HEK293 (cell line): ENCODE results near the gene THSD7A.

Experiments used
- CTCF ChIA-PET: fragments of 350-600 bp; formaldehyde crosslinking; extraction: SDS; loops from one replicate; lab custom pipeline; 2021; ENCODE audit warnings: antibody characterized with exemption; lab: Yijun Ruan, JAX
- POLR2A ChIA-PET: fragments of 300-600 bp; formaldehyde crosslinking; extraction: SDS; loops from one replicate; lab custom pipeline; 2020; ENCODE audit warnings: antibody characterized with exemption, inconsistent platforms; lab: Yijun Ruan, JAX
- H3K27ac ChIP-seq: fragments of 200-500 bp; sonication (Bioruptor generic); 2 replicates; pipeline ENCODE4 v1.5.1; 2014; ENCODE audit warnings: low read depth, low read length, control low read depth, inconsistent platforms; ENCODE audit errors: extremely low read depth
- H3K36me3 ChIP-seq, 2 experiments: fragments of 200-500 bp in 1 of 2; sonication (Bioruptor generic) in 1 of 2; 1 replicate in 1 of 2; 2 replicates in 1 of 2; pipeline ENCODE4 v1.5.1; 2014 to 2017; ENCODE audit warnings: inconsistent platforms in 2 of 2, low read length in 2 of 2; ENCODE audit not compliant: control insufficient read depth in 2 of 2, insufficient read depth in 1 of 2
- H3K4me1 ChIP-seq: fragments of 200-500 bp; sonication (Bioruptor generic); 2 replicates; pipeline ENCODE4 v1.5.1; 2014; ENCODE audit warnings: mild to moderate bottlenecking, low read length, inconsistent platforms; ENCODE audit not compliant: control insufficient read depth, insufficient read depth
- H3K4me3 ChIP-seq: 2 replicates; pipeline ENCODE4 v1.5.1; 2011; ENCODE audit warnings: low read depth, mild to moderate bottlenecking, control low read depth, low read length, moderate library complexity
- H3K9me3 ChIP-seq: fragments of 200-500 bp; sonication (Bioruptor generic); 2 replicates; pipeline ENCODE4 v1.5.1; 2014; ENCODE audit warnings: low read depth, low read length, inconsistent platforms; ENCODE audit not compliant: control insufficient read depth, insufficient read depth
- GLI4 ChIP-seq: fragments of 450-650 bp; formaldehyde crosslinking; IDR thresholded peaks from 2 replicates; pipeline ENCODE4 v1.5.1; 2016; ENCODE audit warnings: missing biosample characterization, missing genetic modification characterization
- KLF10 ChIP-seq: fragments of 450-650 bp; IDR thresholded peaks from 2 replicates; pipeline ENCODE4 v1.5.1; 2018; ENCODE audit warnings: missing biosample characterization, mild to moderate bottlenecking, missing genetic modification characterization
- PRDM1 ChIP-seq: fragments of 450-650 bp; formaldehyde crosslinking; IDR thresholded peaks from 2 replicates; pipeline ENCODE4; 2016; ENCODE audit warnings: missing biosample characterization, missing genetic modification characterization
- PRDM4 ChIP-seq: fragments of 450-650 bp; formaldehyde crosslinking; IDR thresholded peaks from 2 replicates; pipeline ENCODE4 v1.5.1; 2017; ENCODE audit warnings: missing biosample characterization, missing genetic modification characterization
- PRDM6 ChIP-seq: fragments of 450-650 bp; formaldehyde crosslinking; IDR thresholded peaks from 2 replicates; pipeline ENCODE4 v1.5.1; 2017; ENCODE audit warnings: missing biosample characterization, missing genetic modification characterization
- SALL2 ChIP-seq: fragments of 450-650 bp; formaldehyde crosslinking; IDR thresholded peaks from 2 replicates; pipeline ENCODE4 v1.5.0; 2017; ENCODE audit warnings: missing biosample characterization, mild to moderate bottlenecking, missing genetic modification characterization, borderline replicate concordance
- SCRT1 ChIP-seq: fragments of 450-650 bp; formaldehyde crosslinking; IDR thresholded peaks from 2 replicates; pipeline ENCODE4 v1.5.1; 2016; ENCODE audit warnings: missing biosample characterization, missing genetic modification characterization, borderline replicate concordance
- SCRT2 ChIP-seq: fragments of 450-650 bp; formaldehyde crosslinking; IDR thresholded peaks from 2 replicates; pipeline ENCODE4 v1.5.1; 2016; ENCODE audit warnings: missing biosample characterization, missing genetic modification characterization
- TCF7L2 ChIP-seq: IDR thresholded peaks from 2 replicates; pipeline ENCODE4 v1.6.1; 2011; ENCODE audit warnings: low read depth, mild to moderate bottlenecking, inconsistent platforms, low read length, moderate library complexity, borderline replicate concordance
- ZBTB17 ChIP-seq: fragments of 450-650 bp; formaldehyde crosslinking; IDR thresholded peaks from 2 replicates; pipeline ENCODE4 v1.5.1; 2016; ENCODE audit warnings: missing biosample characterization, missing genetic modification characterization
- ZFP69B ChIP-seq: fragments of 450-650 bp; formaldehyde crosslinking; IDR thresholded peaks from 2 replicates; pipeline ENCODE4 v1.5.1; 2016; ENCODE audit warnings: missing biosample characterization, missing genetic modification characterization
- ZIC2 ChIP-seq: fragments of 450-650 bp; formaldehyde crosslinking; IDR thresholded peaks from 2 replicates; pipeline ENCODE4 v1.5.1; 2016; ENCODE audit warnings: missing biosample characterization, missing genetic modification characterization
- ZNF114 ChIP-seq: fragments of 450-650 bp; formaldehyde crosslinking; IDR thresholded peaks from 2 replicates; pipeline ENCODE4 v1.5.0; 2017; ENCODE audit warnings: missing biosample characterization, missing genetic modification characterization
- ZNF169 ChIP-seq: fragments of 450-650 bp; formaldehyde crosslinking; IDR thresholded peaks from 2 replicates; pipeline ENCODE4 v1.5.1; 2016; ENCODE audit warnings: missing biosample characterization, missing genetic modification characterization
- ZNF175 ChIP-seq: fragments of 450-650 bp; formaldehyde crosslinking; IDR thresholded peaks from 2 replicates; pipeline ENCODE4 v1.5.1; 2016; ENCODE audit warnings: missing biosample characterization, missing genetic modification characterization
- ZNF19 ChIP-seq: fragments of 450-650 bp; formaldehyde crosslinking; IDR thresholded peaks from 2 replicates; pipeline ENCODE4; 2016; ENCODE audit warnings: missing biosample characterization, missing genetic modification characterization, low read depth
- ZNF366 ChIP-seq: fragments of 450-650 bp; formaldehyde crosslinking; conservative IDR thresholded peaks from 2 replicates; pipeline ENCODE4 v1.5.1; 2016; ENCODE audit warnings: missing biosample characterization, missing genetic modification characterization
- ZNF423 ChIP-seq: fragments of 450-650 bp; formaldehyde crosslinking; IDR thresholded peaks from 2 replicates; pipeline ENCODE4 v1.5.1; 2016; ENCODE audit warnings: missing biosample characterization, missing genetic modification characterization
- ZNF473 ChIP-seq: fragments of 450-650 bp; formaldehyde crosslinking; IDR thresholded peaks from 2 replicates; pipeline ENCODE4 v1.5.1; 2017; ENCODE audit warnings: missing biosample characterization, missing genetic modification characterization
- ZNF544 ChIP-seq: fragments of 450-650 bp; formaldehyde crosslinking; IDR thresholded peaks from 2 replicates; pipeline ENCODE4 v1.5.0; 2017; ENCODE audit warnings: missing biosample characterization, missing genetic modification characterization
- ZNF626 ChIP-seq: fragments of 450-650 bp; sonication (Bioruptor Pico); formaldehyde crosslinking; IDR thresholded peaks from 2 replicates; pipeline ENCODE4 v1.5.1; 2018; ENCODE audit warnings: missing biosample characterization, missing genetic modification characterization, inconsistent platforms
- ZNF645 ChIP-seq: fragments of 450-650 bp; formaldehyde crosslinking; IDR thresholded peaks from 2 replicates; pipeline ENCODE4; 2016; ENCODE audit warnings: missing biosample characterization, missing genetic modification characterization
- ZNF658 ChIP-seq: fragments of 450-650 bp; formaldehyde crosslinking; IDR thresholded peaks from 2 replicates; pipeline ENCODE4; 2016; ENCODE audit warnings: missing biosample characterization, missing genetic modification characterization
- ZNF707 ChIP-seq: fragments of 450-650 bp; formaldehyde crosslinking; IDR thresholded peaks from 2 replicates; pipeline ENCODE4 v1.5.1; 2016; ENCODE audit warnings: missing biosample characterization, missing genetic modification characterization
- ZSCAN16 ChIP-seq: fragments of 450-650 bp; formaldehyde crosslinking; IDR thresholded peaks from 2 replicates; pipeline ENCODE4 v1.5.1; 2016; ENCODE audit warnings: missing biosample characterization, missing genetic modification characterization
- TF ChIP-seq, protein P1 (sequence below): fragments of 450-650 bp; formaldehyde crosslinking; IDR thresholded peaks from 2 replicates; pipeline ENCODE4 v1.5.1; 2016; ENCODE audit warnings: missing biosample characterization, missing genetic modification characterization, borderline replicate concordance

Gene THSD7A

GRCh38 chr7:11750191-11750590 is 81.8 kb downstream of the THSD7A start:
- no peaks in the 10 kb centered on the region; the same call in 1 of the 2 replicates for H3K9me3 ChIP-seq
- no peak overlapping the region for H3K4me3 ChIP-seq
- TF ChIP-seq ZSCAN16 (tag by site-specific recombination) (no peak), ZNF473 (tag by site-specific recombination) (no peak), ZNF169 (no peak), ZNF645 (tag by site-specific recombination) (no peak), ZNF175 (no peak), ZNF626 (tag by site-specific recombination) (no peak), KLF10 (tag by site-specific recombination) (no peak), ZNF423 (tag by site-specific recombination) (no peak), ZNF658 (tag by site-specific recombination) (no peak), ZNF366 (tag by site-specific recombination) (no peak), ZBTB17 (tag by site-specific recombination) (no peak), ZIC2 (tag by site-specific recombination) (no peak), TCF7L2 (no peak), SALL2 (tag by site-specific recombination) (no peak), ZNF544 (tag by site-specific recombination) (no peak), SCRT1 (no peak), PRDM6 (tag by site-specific recombination) (no peak), ZFP69B (no peak)
- TF ChIP-seq, protein P1, sequence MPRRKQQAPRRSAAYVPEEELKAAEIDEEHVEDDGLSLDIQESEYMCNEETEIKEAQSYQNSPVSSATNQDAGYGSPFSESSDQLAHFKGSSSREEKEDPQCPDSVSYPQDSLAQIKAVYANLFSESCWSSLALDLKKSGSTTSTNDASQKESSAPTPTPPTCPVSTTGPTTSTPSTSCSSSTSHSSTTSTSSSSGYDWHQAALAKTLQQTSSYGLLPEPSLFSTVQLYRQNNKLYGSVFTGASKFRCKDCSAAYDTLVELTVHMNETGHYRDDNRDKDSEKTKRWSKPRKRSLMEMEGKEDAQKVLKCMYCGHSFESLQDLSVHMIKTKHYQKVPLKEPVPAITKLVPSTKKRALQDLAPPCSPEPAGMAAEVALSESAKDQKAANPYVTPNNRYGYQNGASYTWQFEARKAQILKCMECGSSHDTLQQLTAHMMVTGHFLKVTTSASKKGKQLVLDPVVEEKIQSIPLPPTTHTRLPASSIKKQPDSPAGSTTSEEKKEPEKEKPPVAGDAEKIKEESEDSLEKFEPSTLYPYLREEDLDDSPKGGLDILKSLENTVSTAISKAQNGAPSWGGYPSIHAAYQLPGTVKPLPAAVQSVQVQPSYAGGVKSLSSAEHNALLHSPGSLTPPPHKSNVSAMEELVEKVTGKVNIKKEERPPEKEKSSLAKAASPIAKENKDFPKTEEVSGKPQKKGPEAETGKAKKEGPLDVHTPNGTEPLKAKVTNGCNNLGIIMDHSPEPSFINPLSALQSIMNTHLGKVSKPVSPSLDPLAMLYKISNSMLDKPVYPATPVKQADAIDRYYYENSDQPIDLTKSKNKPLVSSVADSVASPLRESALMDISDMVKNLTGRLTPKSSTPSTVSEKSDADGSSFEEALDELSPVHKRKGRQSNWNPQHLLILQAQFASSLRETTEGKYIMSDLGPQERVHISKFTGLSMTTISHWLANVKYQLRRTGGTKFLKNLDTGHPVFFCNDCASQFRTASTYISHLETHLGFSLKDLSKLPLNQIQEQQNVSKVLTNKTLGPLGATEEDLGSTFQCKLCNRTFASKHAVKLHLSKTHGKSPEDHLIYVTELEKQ (tag by site-specific recombination), result no peak
- H3K4me1 ChIP-seq, result no peaks in the 10 kb centered on the region
- ChIA-PET POLR2A (no interaction called here), CTCF (interaction anchor here (1.1 kb wide), 1 partner anchor 17 kb away, joined by 3 read pairs; no protein-coding TSS in a partner anchor)
- no peaks in the 10 kb centered on the region for H3K36me3 ChIP-seq
- H3K27ac ChIP-seq, result no peak overlapping the region

DNA sequence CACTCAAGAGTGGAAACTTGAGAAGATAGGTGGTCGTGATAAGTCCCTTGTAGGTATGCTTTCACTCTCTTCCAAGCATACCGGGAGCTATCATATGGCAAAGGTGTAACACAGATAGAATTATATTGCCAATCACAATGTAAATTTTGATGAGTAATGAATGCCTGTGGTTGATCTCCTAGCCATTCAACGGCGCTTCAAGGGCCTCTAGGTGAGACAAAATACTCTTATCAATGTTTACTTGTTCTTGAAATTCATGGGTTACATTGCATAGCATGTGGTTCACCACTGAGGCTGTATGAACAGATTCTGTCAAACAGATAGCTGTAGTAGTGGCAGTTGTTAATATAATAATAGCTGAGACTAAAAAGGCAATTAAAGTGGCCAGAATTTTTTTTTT is 82.4 kb downstream of the THSD7A start:
- Histone ChIP-seq H3K9me3 (no peaks in the 10 kb centered on the region; the same call in 1 of the 2 replicates), H3K4me1 (no peaks in the 10 kb centered on the region), H3K4me3 (no peak overlapping the region), H3K36me3 (no peaks in the 10 kb centered on the region), H3K27ac (no peak overlapping the region)
- TF ChIP-seq ZNF19 (tag by site-specific recombination) (no peak), ZNF114 (no peak), PRDM4 (tag by site-specific recombination) (no peak), GLI4 (tag by site-specific recombination) (no peak), ZNF707 (no peak), PRDM1 (tag by site-specific recombination) (no peak), SCRT2 (tag by site-specific recombination) (no peak)
- POLR2A ChIA-PET, result no interaction called here
- CTCF ChIA-PET, result interaction anchor here (0.6 to 1.1 kb wide), 3 partner anchors 16 to 513 kb away, joined by 3 to 4 read pairs (median 4); no protein-coding TSS in a partner anchor
